CD14-positive monocyte (primary cell): ENCODE measurements around the gene EYA3. TPM values are rescaled to one million over a fixed set of nuclear protein-coding genes. Genes with fewer than 3 reads are reported as not detected.
A peak's percentile ranks its signal among the peaks of the same experiment; 100 is the strongest.

ENCODE experiments used
- DNase-seq, 3 donors: peaks; one replicate each; pipeline ENCODE4 v3.0.0-alpha.2; 2011 to 2022
- H2AFZ ChIP-seq: 2 replicates; pipeline ENCODE4 v1.6.0; 2012; ENCODE audit warnings: mild to moderate bottlenecking, low read depth, low read length, inconsistent platforms; ENCODE audit not compliant: insufficient read depth, poor library complexity, severe bottlenecking
- H3K27ac ChIP-seq, 2 donors: 1 replicate in 1 of 2; 2 replicates in 1 of 2; pipeline ENCODE4 v1.5.1; 2012 to 2013; ENCODE audit warnings: low read length in 2 of 2, control low read depth in 1 of 2, inconsistent platforms in 1 of 2, low read depth in 1 of 2, mild to moderate bottlenecking in 1 of 2
- H3K27me3 ChIP-seq, 2 donors: one replicate each; pipeline versions ENCODE4 v1.6.0 to v1.6.1; 2011 to 2013; ENCODE audit warnings: low read length in 2 of 2; ENCODE audit not compliant: control insufficient read depth in 2 of 2, insufficient read depth in 2 of 2
- H3K36me3 ChIP-seq, 2 donors: replicated peaks in 1 of 2; 1 replicate in 1 of 2; 2 replicates in 1 of 2; pipeline versions ENCODE4 v1.5.1 to v1.6.1; 2012 to 2013; ENCODE audit warnings: low read length in 2 of 2, control low read depth in 1 of 2, inconsistent platforms in 1 of 2, mild to moderate bottlenecking in 1 of 2; ENCODE audit not compliant: insufficient read depth in 2 of 2, control insufficient read depth in 1 of 2
- H3K4me1 ChIP-seq, 2 donors: 1 replicate in 1 of 2; 2 replicates in 1 of 2; pipeline versions ENCODE4 v1.5.1 to v1.6.1; 2012 to 2013; ENCODE audit warnings: low read length in 2 of 2, control low read depth in 1 of 2, inconsistent platforms in 1 of 2, mild to moderate bottlenecking in 1 of 2, moderate library complexity in 1 of 2; ENCODE audit not compliant: insufficient read depth in 2 of 2, control insufficient read depth in 1 of 2
- H3K4me2 ChIP-seq: replicated peaks from 2 replicates; pipeline ENCODE3; 2012; ENCODE audit warnings: low read length, moderate library complexity, mild to moderate bottlenecking; ENCODE audit not compliant: poor library complexity, severe bottlenecking; ENCODE audit errors: extremely low read depth
- H3K4me3 ChIP-seq, 3 experiments: fragments of 200-600 bp in 1 of 3; sonication (generic) in 1 of 3; replicated peaks in 1 of 3; 1 replicate in 2 of 3; 2 replicates in 1 of 3; pipeline ENCODE4 v1.5.1; 2011 to 2013; ENCODE audit warnings: low read length in 3 of 3, mild to moderate bottlenecking in 3 of 3, control low read depth in 2 of 3, low read depth in 2 of 3, inconsistent platforms in 1 of 3, moderate library complexity in 1 of 3
- H3K79me2 ChIP-seq: 2 replicates; pipeline ENCODE4 v1.6.0; 2012; ENCODE audit warnings: mild to moderate bottlenecking, control low read depth, inconsistent platforms, low read length, moderate library complexity; ENCODE audit not compliant: insufficient read depth
- H3K9ac ChIP-seq: 2 replicates; pipeline ENCODE4 v1.6.0; 2017; ENCODE audit warnings: low read length, mild to moderate bottlenecking; ENCODE audit not compliant: insufficient read depth, poor library complexity, severe bottlenecking
- H3K9me3 ChIP-seq, 2 donors: replicated peaks in 1 of 2; 1 replicate in 1 of 2; 2 replicates in 1 of 2; pipeline versions ENCODE4 v1.5.1 to v1.6.1; 2012 to 2013; ENCODE audit warnings: low read length in 2 of 2, control low read depth in 1 of 2; ENCODE audit not compliant: control insufficient read depth in 1 of 2, insufficient read depth in 1 of 2
- H4K20me1 ChIP-seq: 2 replicates; pipeline ENCODE4 v1.6.0; 2012; ENCODE audit warnings: mild to moderate bottlenecking, low read length, control low read depth, moderate library complexity; ENCODE audit not compliant: insufficient read depth
- H3K27ac Mint-ChIP-seq, 7 donors: one replicate each; pipeline ENCODE4 v1.8.0; 2020; ENCODE audit warnings: mild to moderate bottlenecking in 7 of 7, mixed read lengths in 7 of 7, moderate library complexity in 6 of 7, inconsistent platforms in 2 of 7
- H3K27me3 Mint-ChIP-seq, 3 donors: one replicate each; pipeline ENCODE4 v1.8.0; 2021 to 2022; ENCODE audit warnings: low read depth in 3 of 3, mild to moderate bottlenecking in 3 of 3, mixed read lengths in 3 of 3, moderate library complexity in 3 of 3, inconsistent platforms in 1 of 3
- H3K36me3 Mint-ChIP-seq, 2 donors: one replicate each; pipeline ENCODE4 v1.8.0; 2020; ENCODE audit warnings: mixed read lengths in 2 of 2, inconsistent platforms in 1 of 2, mild to moderate bottlenecking in 1 of 2
- H3K4me1 Mint-ChIP-seq: one replicate; pipeline ENCODE4 v1.8.0; 2020; ENCODE audit warnings: mild to moderate bottlenecking, mixed read lengths
- H3K4me3 Mint-ChIP-seq, 2 donors: one replicate each; pipeline ENCODE4 v1.8.0; 2020; ENCODE audit warnings: mild to moderate bottlenecking in 2 of 2, mixed read lengths in 2 of 2, moderate library complexity in 1 of 2
- H3K9me3 Mint-ChIP-seq, 7 donors: one replicate each; pipeline ENCODE4 v1.8.0; 2020 to 2022; ENCODE audit warnings: mixed read lengths in 7 of 7, mild to moderate bottlenecking in 6 of 7, moderate library complexity in 6 of 7, inconsistent platforms in 2 of 7
- CTCF ChIP-seq: fragments of 200-600 bp; IDR thresholded peaks from one replicate; pipeline ENCODE4 v1.8.0; 2022; ENCODE audit warnings: antibody characterized with exemption, mild to moderate bottlenecking
- WGBS: methylation state at CpG from one replicate; pipeline ENCODE4 v1.1.5; 2013; ENCODE audit warnings: missing lambda C conversion rate; ENCODE audit not compliant: insufficient coverage; 5-methylcytosine and 5-hydroxymethylcytosine counted together
- intact Hi-C, 2 donors: fragments of 100-400 bp; cut with micrococcal nuclease; formaldehyde crosslinking; loops; one replicate each; pipeline versions ENCODE4 v1.15.0 to v1.15.1; 2023
- polyA plus RNA-seq, 3 donors: library from polyadenylated mRNA; depleted of rRNA in 1 of 3; unstranded in 2 of 3; stranded (reverse) in 1 of 3; fragments of 300-500 nt in 2 of 3; fragments of >200 nt in 1 of 3; fragmentation: Illumina TruSeq in 2 of 3; gene quantifications; 1 replicate in 2 of 3; 2 replicates in 1 of 3; pipeline ENCODE4 v1.2.3, GENCODE V29; 2012 to 2021

The EYA3 gene
- polyA plus RNA-seq, 3 donors, result 3.3 to 21.1 (median 3.7) TPM

GRCh38 chr1:28111157-28111556, 22.7 kb upstream of the EYA3 start:
- H4K20me1 ChIP-seq, result no peaks in the 10 kb centered on the region
- H3K27me3 ChIP-seq, result no peaks in the 10 kb centered on the region
- no peak overlapping the region for H3K4me3 ChIP-seq
- no peak for TF ChIP-seq CTCF
- H3K4me1 ChIP-seq, result peaks cover 81 to 84% of the 10 kb centered on the region in 2 donors
- H3K9me3 Mint-ChIP-seq, result peaks cover 0 to 6% (median 0%) of the 10 kb centered on the region in 7 donors
- no peak overlapping the region for H2AFZ ChIP-seq
- peak; percentile 93 to 98 (median 95) for DNase-seq
- WGBS, result no CpG with 5 or more reads among the region's 2 CpGs
- H3K4me3 Mint-ChIP-seq, result peak overlapping the region in 1 of 2 donors; percentile 70
- no peaks in the 10 kb centered on the region for H3K79me2 ChIP-seq
- H3K27ac Mint-ChIP-seq, result peak overlapping the region; percentile 98 to 100 (median 100)
- H3K27me3 Mint-ChIP-seq, result peaks cover 0 to 4% (median 3%) of the 10 kb centered on the region in 3 donors
- H3K27ac ChIP-seq, result peak overlapping the region; percentile 87 to 100
- intact Hi-C loops, result loop anchor here in 1 of 2 donors (5.0 kb wide), 1 partner anchor 66 kb away; the partner anchor contains the start of gene PTAFR
- H3K36me3 Mint-ChIP-seq, result peaks cover 0 to 12% of the 10 kb centered on the region in 2 donors
- H3K9me3 ChIP-seq, result no peaks in the 10 kb centered on the region
- no peaks in the 10 kb centered on the region for H3K36me3 ChIP-seq
- peaks cover 75% of the 10 kb centered on the region for H3K4me1 Mint-ChIP-seq
- H3K4me2 ChIP-seq, result no peak overlapping the region
- peak overlapping the region; percentile 76 for H3K9ac ChIP-seq

- peak overlapping the region; percentile 98 to 100 (median 100) for H3K27ac Mint-ChIP-seq
- no peak overlapping the region for H3K4me2 ChIP-seq
- no peaks in the 10 kb centered on the region for H3K9me3 ChIP-seq
- peak overlapping the region; percentile 87 to 100 for H3K27ac ChIP-seq
- intact Hi-C loops, result loop anchor here in 1 of 2 donors (5.0 kb wide), 1 partner anchor 67 kb away; the partner anchor contains the start of gene PTAFR
- H3K27me3 ChIP-seq, result no peaks in the 10 kb centered on the region
- peak in 2 of 3 donors; percentile 70 to 90 for DNase-seq
- H3K9me3 Mint-ChIP-seq, result peaks cover 0 to 6% (median 0%) of the 10 kb centered on the region in 7 donors
- peaks cover 0 to 12% of the 10 kb centered on the region in 2 donors for H3K36me3 Mint-ChIP-seq
- no peak overlapping the region for H3K4me3 Mint-ChIP-seq
- H3K4me3 ChIP-seq, result no peak overlapping the region
- peaks cover 75 to 78% of the 10 kb centered on the region in 2 donors for H3K4me1 ChIP-seq
- H2AFZ ChIP-seq, result no peak overlapping the region
- no peaks in the 10 kb centered on the region for H4K20me1 ChIP-seq
- no CpG with 5 or more reads among the region's 1 CpG for WGBS
- no peaks in the 10 kb centered on the region for H3K79me2 ChIP-seq
- H3K4me1 Mint-ChIP-seq, result peaks cover 73% of the 10 kb centered on the region
- no peaks in the 10 kb centered on the region for H3K36me3 ChIP-seq
- no peak for TF ChIP-seq CTCF
- peaks cover 0 to 6% (median 3%) of the 10 kb centered on the region in 3 donors for H3K27me3 Mint-ChIP-seq
- peak overlapping the region; percentile 76 for H3K9ac ChIP-seq
Measured at GRCh38 chr1:28110555-28110954, 22.1 kb upstream of the EYA3 start.
